ENCODE results near the gene ZNF223. TPM values are rescaled to one million over a fixed set of nuclear protein-coding genes. Genes with fewer than 3 reads are reported as not detected.

Gene ZNF223
- total RNA-seq: 3.7 and 4.1 TPM in 2 replicates

GRCh38 chr19:44051650-44052402 is at the start of gene ZNF223:
ZNF223 (plus strand) TSS chr19:44052036; CDS start chr19:44055177, 3,141 bp downstream.

GRCh38 chr19:44002566-44003460 is 49.0 kb upstream of the ZNF223 start, which contains the start of gene ZNF230:
ZNF230 (plus strand) TSS chr19:44002957; CDS start chr19:44007079, 4,122 bp downstream.

DNA sequence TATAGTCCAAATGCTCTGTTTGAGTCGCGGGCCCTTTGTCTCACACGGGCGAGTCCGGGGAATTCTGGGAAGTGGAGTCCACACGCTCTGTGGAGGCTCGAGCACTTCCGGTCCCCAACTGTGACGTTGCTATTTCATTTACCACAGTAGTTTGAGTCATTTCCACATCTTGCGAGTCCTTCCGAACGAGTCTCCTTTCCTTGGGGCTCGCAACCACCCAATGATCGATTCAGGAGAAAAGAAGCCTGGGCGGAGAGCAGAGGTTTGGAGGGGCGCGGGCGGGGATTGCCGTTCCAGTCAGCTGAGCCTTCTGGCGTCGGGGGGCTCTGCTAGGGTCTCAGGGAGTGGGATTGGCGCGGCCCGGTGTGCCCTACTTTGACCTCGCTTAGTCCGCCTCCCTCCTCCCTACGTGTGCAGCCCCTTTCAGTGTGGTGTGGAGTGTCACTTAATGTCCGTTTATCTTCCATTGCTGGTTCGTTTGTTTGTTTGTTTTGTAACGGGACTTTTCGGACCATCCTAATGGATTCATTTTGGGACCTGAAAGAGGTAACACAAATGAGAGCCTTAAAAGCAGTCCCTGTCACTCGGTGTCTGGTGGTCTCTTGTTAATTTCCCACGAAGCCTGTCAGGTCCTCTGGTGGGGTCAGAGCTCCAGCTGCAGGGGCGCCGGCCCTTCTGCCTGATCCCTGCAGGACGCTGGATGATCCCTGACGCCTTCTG is 26.5 kb upstream of the ZNF223 start, which contains the start of gene ZNF222:
Gene ZNF222, plus strand, starts transcription at position 163 of the 720 bp plus-strand sequence. Its CDS starts 58 bp downstream, at position 221.

GRCh38 chr19:44071824-44072542 is 20.1 kb downstream of the ZNF223 start, which contains the start of gene ZNF284:
ZNF284 (plus strand) TSS chr19:44072159; CDS start chr19:44076390, 4,231 bp downstream.

DNA sequence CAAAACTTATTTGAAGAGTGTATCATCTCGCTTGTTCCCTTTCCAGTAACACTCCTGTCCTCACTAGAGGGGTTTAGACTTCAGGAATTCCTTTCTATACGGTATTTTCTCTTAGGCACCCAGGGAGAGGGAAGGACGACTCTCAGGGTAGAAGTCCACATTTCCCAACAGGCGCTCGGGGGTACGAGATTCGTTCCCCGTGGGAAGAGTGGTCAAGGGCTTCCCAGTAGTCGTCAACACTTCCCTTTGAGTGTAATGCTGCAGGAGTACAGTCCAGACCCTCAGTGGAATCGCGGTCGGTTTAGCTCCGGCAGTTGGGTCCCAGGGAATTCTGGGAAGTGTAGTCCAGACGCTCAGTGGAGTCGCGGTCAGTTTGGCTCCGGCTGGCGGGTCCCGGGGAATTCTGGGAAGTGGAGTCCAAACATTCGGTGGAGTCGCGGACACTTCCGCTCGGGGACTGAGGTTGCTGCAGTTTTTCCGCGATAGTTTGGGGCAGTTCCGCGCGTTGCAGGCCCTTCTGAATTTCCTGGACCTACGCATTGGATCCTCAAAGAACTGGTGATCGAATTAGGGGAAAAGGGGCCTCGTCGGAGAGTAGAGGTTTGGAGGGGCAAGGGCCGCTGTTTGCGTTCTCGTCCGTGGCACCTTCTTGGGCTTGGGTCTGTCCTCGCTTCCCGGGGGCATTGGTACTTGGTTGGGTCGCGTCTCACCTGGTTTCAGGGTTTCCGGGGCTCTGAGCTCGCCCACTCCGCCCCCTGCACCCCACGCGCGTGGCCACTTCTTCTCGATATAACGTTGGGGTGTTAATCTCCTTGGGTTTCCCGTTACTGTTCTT is 42.3 kb downstream of the ZNF223 start, which contains the start of gene ZNF224:
Gene ZNF224, plus strand, starts transcription at position 431 of the 835 bp plus-strand sequence. CDS start 3,513 bp downstream, outside the sequence.

DNA sequence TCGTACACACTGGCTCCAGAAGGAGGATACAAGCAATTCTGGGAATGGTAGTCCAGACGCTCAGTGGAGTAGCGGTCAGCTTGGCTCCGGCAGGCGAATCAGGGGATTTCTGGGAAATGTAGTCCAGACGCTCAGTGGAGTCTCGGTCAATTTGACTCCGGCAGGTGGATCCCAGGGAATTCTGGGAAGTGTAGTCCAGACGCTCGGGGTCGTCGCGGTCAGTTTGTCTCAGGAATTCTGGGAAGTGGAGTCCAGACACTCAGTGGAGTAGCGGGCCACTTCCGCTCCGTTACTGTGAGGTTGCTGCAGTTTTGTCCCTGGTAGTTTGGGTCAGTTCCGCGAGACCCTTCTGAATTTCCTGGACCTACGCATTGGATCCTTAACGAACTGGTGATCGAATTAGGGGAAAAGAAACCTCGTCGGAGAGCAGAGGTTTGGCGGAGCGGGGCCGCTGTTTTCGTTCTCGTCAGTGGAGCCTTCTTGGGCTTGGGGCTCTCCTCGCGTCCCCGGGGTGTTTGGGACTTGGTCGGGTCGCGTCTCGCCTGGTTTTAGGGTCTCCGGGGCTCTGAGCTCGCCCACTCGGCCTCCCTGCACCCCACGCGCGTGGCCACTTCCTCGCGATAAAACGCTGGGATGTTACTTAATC is 61.4 kb downstream of the ZNF223 start, which contains the start of gene ZNF225:
Gene ZNF225, plus strand, starts transcription at position 262 of the 646 bp plus-strand sequence. CDS start 2,429 bp downstream, outside the sequence.

Other genes with a start within 250 kb of the ZNF223 start
- gene LYPD5, start 249.6 kb upstream of the ZNF223 start, total RNA-seq: 0.50 TPM in 1 of 2 replicates, not detected in the other
- gene ZNF283, start 224.7 kb upstream of the ZNF223 start, total RNA-seq: 11.8 and 20.2 TPM in 2 replicates
- gene ZNF404, start 168.1 kb upstream of the ZNF223 start, total RNA-seq: 2.2 and 5.7 TPM in 2 replicates
- gene ZNF45, start 116.8 kb upstream of the ZNF223 start, total RNA-seq: 14.1 and 17.3 TPM in 2 replicates
- 8.7 and 9.2 TPM in 2 replicates for gene ZNF221, start 100.8 kb upstream of the ZNF223 start, total RNA-seq
- 7.6 and 11.4 TPM in 2 replicates for gene ZNF155, start 67.8 kb upstream of the ZNF223 start, total RNA-seq
- gene ZNF230, start 49.1 kb upstream of the ZNF223 start, total RNA-seq: 3.0 and 3.1 TPM in 2 replicates
- 7.5 and 7.9 TPM in 2 replicates for gene ZNF222, start 26.7 kb upstream of the ZNF223 start, total RNA-seq
- 2.4 and 2.9 TPM in 2 replicates for gene ZNF284, start 20.1 kb downstream of the ZNF223 start, total RNA-seq
- gene ZNF224, start 42.3 kb downstream of the ZNF223 start, total RNA-seq: 20.5 and 21.2 TPM in 2 replicates
- 5.9 and 6.7 TPM in 2 replicates for gene ZNF225, start 61.4 kb downstream of the ZNF223 start, total RNA-seq
- 12.3 and 14.6 TPM in 2 replicates for gene ZNF234, start 89.5 kb downstream of the ZNF223 start, total RNA-seq
- 14.6 and 16.6 TPM in 2 replicates for gene ZNF226, start 113.1 kb downstream of the ZNF223 start, total RNA-seq
- gene ZNF227, start 160.5 kb downstream of the ZNF223 start, total RNA-seq: 19.3 and 20.5 TPM in 2 replicates
- gene ZNF233, start 207.8 kb downstream of the ZNF223 start, total RNA-seq: 0.55 and 0.87 TPM in 2 replicates

All from uterine smooth muscle cell (primary cell).